GM18861 (cell line): ENCODE results near the gene RIMS3.
"Not testable (repeated sequence)": the region's sequence is repeated elsewhere in the genome, so short reads cannot be mapped to it uniquely, and the experiment has no call there.

Experiments used
- ATAC-seq: cut with Tn5 transposase; IDR thresholded peaks from one replicate; pipeline ENCODE4 v1.9.1; 2021; ENCODE audit not compliant: unreplicated experiment

The RIMS3 gene

GRCh38 chr1:40595623-40596022, 69.9 kb downstream of the RIMS3 start:
- ATAC-seq, result no peak

GRCh38 chr1:40594187-40594531, 71.3 kb downstream of the RIMS3 start:
- no peak for ATAC-seq

- no peak for ATAC-seq
Measured at GRCh38 chr1:40593449-40594186, 71.9 kb downstream of the RIMS3 start.

- ATAC-seq, result no peak
Measured at GRCh38 chr1:40592107-40592803, 73.2 kb downstream of the RIMS3 start.

GRCh38 chr1:40588586-40588985, 76.9 kb downstream of the RIMS3 start:
- ATAC-seq, result no peak

GRCh38 chr1:40583980-40584379, 81.5 kb downstream of the RIMS3 start:
- ATAC-seq, result no peak

- no peak for ATAC-seq
Measured at GRCh38 chr1:40582116-40582515, 83.4 kb downstream of the RIMS3 start.

- ATAC-seq, result no peak
Measured at GRCh38 chr1:40575336-40575735, 90.1 kb downstream of the RIMS3 start.

- not testable (repeated sequence) for ATAC-seq
Measured at GRCh38 chr1:40574805-40575204, 90.7 kb downstream of the RIMS3 start.
